ENCODE data around the gene ERO1B.

Gene ERO1B

GRCh38 chr1:236176337-236177336, 105.1 kb downstream of the ERO1B start:
- no peak for DNase-seq

- DNase-seq = no peak
Observed at GRCh38 chr1:236175642-236176336, 106.0 kb downstream of the ERO1B start.

GRCh38 chr1:236173174-236173767, 108.5 kb downstream of the ERO1B start:
- no peak for DNase-seq

- no peak for DNase-seq
Observed at GRCh38 chr1:236172041-236172579, 109.6 kb downstream of the ERO1B start.

- no peak for DNase-seq
Observed at GRCh38 chr1:236168716-236169429, 112.9 kb downstream of the ERO1B start.

- no peak for DNase-seq
Observed at GRCh38 chr1:236167578-236167977, 114.2 kb downstream of the ERO1B start.

GRCh38 chr1:236167154-236167553, 114.6 kb downstream of the ERO1B start:
- no peak for DNase-seq

- DNase-seq = no peak
Observed at GRCh38 chr1:236166041-236166440, 115.7 kb downstream of the ERO1B start.
